ENCODE data around the gene GLIPR2.

Gene GLIPR2

DNA sequence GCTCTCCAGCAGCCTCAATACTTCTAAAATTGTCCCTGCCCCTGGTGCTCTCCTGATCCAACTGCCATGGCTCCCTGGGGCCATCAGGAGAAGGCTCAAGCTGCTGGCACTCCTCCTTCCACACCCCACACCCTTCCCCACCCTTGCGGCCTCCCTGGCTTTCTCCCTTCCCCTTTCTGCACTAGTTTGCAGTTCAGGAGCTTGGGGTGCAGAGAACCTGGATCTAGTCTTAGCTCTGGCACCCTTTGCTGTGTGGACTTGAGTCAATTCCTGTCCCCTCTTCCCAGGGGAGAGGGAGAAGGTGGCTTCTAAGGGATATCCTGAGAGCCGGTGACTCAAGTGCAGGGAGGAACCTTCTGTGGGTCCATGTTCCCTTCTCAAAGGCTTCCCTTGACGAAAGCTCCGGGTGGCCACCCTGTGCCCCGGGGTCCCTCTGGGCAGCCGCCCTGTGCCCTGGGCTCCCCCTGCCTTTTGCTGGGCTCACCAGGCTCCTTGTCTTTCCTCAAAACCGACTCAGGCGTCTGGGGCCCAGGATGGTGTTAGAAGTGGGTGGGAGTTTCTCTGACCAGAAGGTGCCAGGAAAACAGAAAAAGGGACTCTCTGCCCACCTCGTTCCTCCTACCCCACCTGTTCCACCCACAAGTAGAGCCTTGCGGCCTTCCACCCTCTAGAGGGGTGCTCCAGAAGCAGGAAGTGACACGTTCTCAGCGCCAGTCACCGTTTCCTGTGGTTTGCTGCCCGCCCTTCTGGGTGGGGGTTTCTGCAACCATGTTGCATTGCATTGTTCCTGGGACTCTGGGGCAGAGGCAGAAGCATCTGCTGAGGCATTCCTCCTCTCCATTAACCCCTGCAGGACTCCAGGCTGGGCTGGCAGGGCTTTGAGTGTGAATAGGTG is 15.0 kb downstream of the GLIPR2 start:
- Histone ChIP-seq H2BK5ac (ENCODE audit: low read depth, low read length, poor library complexity, severe bottlenecking) (no peak overlapping the region), H3K4me1 (ENCODE audit: control insufficient read depth, insufficient read depth, low read depth, low read length) (peaks cover 36% of the 10 kb centered on the region), H2BK15ac (ENCODE audit: low read depth, poor library complexity, severe bottlenecking) (peak overlapping the region; percentile 31), H3K27me3 (ENCODE audit: control insufficient read depth in 1 of 2, insufficient read depth in 1 of 2, low read length in 2 of 2) (no peaks in the 10 kb centered on the region), H3K9me3 (ENCODE audit: control insufficient read depth, low read length) (peaks cover 3% of the 10 kb centered on the region), H3K14ac (ENCODE audit: low read length in 2 of 2) (peak overlapping the region in 1 of 2 experiments; percentile 9), H4K91ac (ENCODE audit: low read length) (peak overlapping the region; percentile 22), H3K4me3 (ENCODE audit: insufficient read depth in 1 of 2, low read depth in 1 of 2, low read length in 2 of 2) (no peak overlapping the region), H2AFZ (ENCODE audit: low read depth, low read length) (peak overlapping the region; percentile 62), H3K4ac (ENCODE audit: low read depth in 1 of 2, low read length in 2 of 2) (peak overlapping the region; percentile 71 to 84), H2BK12ac (ENCODE audit: low read length in 2 of 2) (peak overlapping the region; percentile 79 to 96), H3K79me1 (replicated peaks; ENCODE audit: low read length, poor library complexity, severe bottlenecking) (peaks cover 2% of the 10 kb centered on the region), H3K27ac (ENCODE audit: low read length, poor library complexity, severe bottlenecking) (peak overlapping the region; percentile 8), H3K4me2 (ENCODE audit: low read length, poor library complexity, severe bottlenecking) (no peak overlapping the region), H3K9ac (ENCODE audit: low read length) (no peak overlapping the region), H3K23ac (ENCODE audit: low read length in 2 of 2) (peak overlapping the region in 1 of 2 experiments; percentile 15), H3K36me3 (ENCODE audit: control insufficient read depth in 1 of 2, insufficient read depth in 2 of 2, low read depth in 1 of 2, low read length in 2 of 2) (peaks cover 8 to 28% of the 10 kb centered on the region in 2 experiments), H2AK5ac (ENCODE audit: low read length, severe bottlenecking) (peak overlapping the region; percentile 78), H3K18ac (ENCODE audit: low read depth in 1 of 2, low read length in 2 of 2) (peak overlapping the region; percentile 76 to 86), H4K8ac (ENCODE audit: low read length) (peak overlapping the region; percentile 93), H2BK120ac (ENCODE audit: low read depth, low read length) (peak overlapping the region; percentile 69)
- WGBS: 47% methylated on average over 12 of the region's 14 CpGs
- DNase-seq: peak; percentile 87

DNA sequence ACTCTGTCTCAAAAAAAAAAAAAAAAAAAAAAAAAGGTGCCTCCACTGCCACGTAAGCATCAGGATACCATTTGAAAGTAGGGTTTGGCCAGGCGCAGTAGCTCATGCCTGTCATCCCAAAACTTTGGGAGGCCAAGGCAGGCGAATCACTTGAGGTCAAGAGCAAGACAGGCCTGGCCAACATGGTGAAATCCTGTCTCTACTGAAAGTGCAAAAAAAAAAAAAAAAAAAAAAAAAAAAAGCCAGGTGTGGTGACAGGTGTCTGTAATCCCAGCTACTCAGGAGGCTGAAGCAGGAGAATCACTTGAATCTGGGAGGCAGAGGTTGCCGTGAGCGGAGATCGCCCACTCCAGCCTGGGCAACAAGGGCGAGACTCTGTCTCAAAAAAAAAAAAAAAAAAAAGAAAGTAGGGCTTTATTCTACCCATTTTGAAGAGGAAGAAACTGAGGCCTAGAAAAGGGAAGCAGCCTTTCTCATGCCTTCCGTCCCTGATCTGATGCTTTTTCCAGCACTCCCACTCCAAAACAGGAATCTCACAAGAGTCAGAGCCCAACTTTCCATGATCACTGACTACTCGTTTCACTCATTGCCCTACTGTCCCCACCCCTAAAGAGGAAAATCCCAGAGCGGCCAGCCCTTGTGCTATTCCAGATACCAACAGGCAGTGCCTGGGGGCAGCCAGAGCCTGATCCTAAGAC is 16.4 kb downstream of the GLIPR2 start:
- Histone ChIP-seq H2AK5ac (ENCODE audit: low read length, severe bottlenecking) (peak overlapping the region; percentile 1), H2AFZ (ENCODE audit: low read depth, low read length) (no peak overlapping the region), H4K8ac (ENCODE audit: low read length) (no peak overlapping the region), H3K79me1 (replicated peaks; ENCODE audit: low read length, poor library complexity, severe bottlenecking) (peaks cover 2% of the 10 kb centered on the region), H3K4me1 (ENCODE audit: control insufficient read depth, insufficient read depth, low read depth, low read length) (peaks cover 32% of the 10 kb centered on the region), H3K14ac (ENCODE audit: low read length in 2 of 2) (no peak overlapping the region), H3K4me3 (ENCODE audit: insufficient read depth in 1 of 2, low read depth in 1 of 2, low read length in 2 of 2) (no peak overlapping the region), H2BK120ac (ENCODE audit: low read depth, low read length) (no peak overlapping the region), H2BK5ac (ENCODE audit: low read depth, low read length, poor library complexity, severe bottlenecking) (no peak overlapping the region), H3K9me3 (ENCODE audit: control insufficient read depth, low read length) (peaks cover 3% of the 10 kb centered on the region), H3K4me2 (ENCODE audit: low read length, poor library complexity, severe bottlenecking) (no peak overlapping the region), H3K27ac (ENCODE audit: low read length, poor library complexity, severe bottlenecking) (no peak overlapping the region), H2BK15ac (ENCODE audit: low read depth, poor library complexity, severe bottlenecking) (no peak overlapping the region), H3K23ac (ENCODE audit: low read length in 2 of 2) (no peak overlapping the region), H3K18ac (ENCODE audit: low read depth in 1 of 2, low read length in 2 of 2) (peak overlapping the region in 1 of 2 experiments; percentile 0), H2BK12ac (ENCODE audit: low read length in 2 of 2) (peak overlapping the region; percentile 0 to 8), H3K4ac (ENCODE audit: low read depth in 1 of 2, low read length in 2 of 2) (peak overlapping the region in 1 of 2 experiments; percentile 35), H3K27me3 (ENCODE audit: control insufficient read depth in 1 of 2, insufficient read depth in 1 of 2, low read length in 2 of 2) (no peaks in the 10 kb centered on the region), H3K36me3 (ENCODE audit: control insufficient read depth in 1 of 2, insufficient read depth in 2 of 2, low read depth in 1 of 2, low read length in 2 of 2) (peaks cover 10 to 25% of the 10 kb centered on the region in 2 experiments), H4K91ac (ENCODE audit: low read length) (no peak overlapping the region), H3K9ac (ENCODE audit: low read length) (no peak overlapping the region)
- peak; percentile 38 for DNase-seq
- WGBS: 96% methylated on average over 8 of the region's 10 CpGs

DNA sequence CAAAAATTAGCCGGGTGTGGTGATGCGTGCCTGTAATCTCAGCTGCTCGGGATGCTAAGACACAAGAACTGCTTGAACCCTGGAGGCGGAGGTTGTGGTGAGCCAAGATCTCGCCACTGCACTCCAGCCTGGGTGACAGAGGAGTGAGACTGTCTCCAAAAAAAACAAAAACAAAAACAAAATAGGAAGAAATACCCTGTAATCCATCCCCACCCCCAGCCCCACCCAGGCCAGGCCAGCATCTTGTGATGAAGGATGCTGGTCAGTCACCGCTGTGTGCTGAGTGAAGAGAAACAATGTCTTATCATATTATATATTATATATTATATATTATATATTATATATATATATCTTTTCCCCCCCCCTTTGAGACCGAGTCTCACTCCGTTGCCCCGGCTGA is 17.2 kb downstream of the GLIPR2 start:
- H3K23ac ChIP-seq (ENCODE audit: low read length in 2 of 2): no peak overlapping the region
- no peak overlapping the region for H2AFZ ChIP-seq (ENCODE audit: low read depth, low read length)
- no peak overlapping the region for H4K8ac ChIP-seq (ENCODE audit: low read length)
- H3K27ac ChIP-seq (ENCODE audit: low read length, poor library complexity, severe bottlenecking): peak overlapping the region; percentile 44
- H3K27me3 ChIP-seq (ENCODE audit: control insufficient read depth in 1 of 2, insufficient read depth in 1 of 2, low read length in 2 of 2): no peaks in the 10 kb centered on the region
- H3K18ac ChIP-seq (ENCODE audit: low read depth in 1 of 2, low read length in 2 of 2): no peak overlapping the region
- no peak overlapping the region for H3K4ac ChIP-seq (ENCODE audit: low read depth in 1 of 2, low read length in 2 of 2)
- no peak overlapping the region for H2BK120ac ChIP-seq (ENCODE audit: low read depth, low read length)
- H3K4me2 ChIP-seq (ENCODE audit: low read length, poor library complexity, severe bottlenecking): no peak overlapping the region
- DNase-seq: no peak
- no peak overlapping the region for H2BK5ac ChIP-seq (ENCODE audit: low read depth, low read length, poor library complexity, severe bottlenecking)
- H3K4me3 ChIP-seq (ENCODE audit: insufficient read depth in 1 of 2, low read depth in 1 of 2, low read length in 2 of 2): no peak overlapping the region
- peak overlapping the region; percentile 86 for H3K9ac ChIP-seq (ENCODE audit: low read length)
- peaks cover 10 to 23% of the 10 kb centered on the region in 2 experiments for H3K36me3 ChIP-seq (ENCODE audit: control insufficient read depth in 1 of 2, insufficient read depth in 2 of 2, low read depth in 1 of 2, low read length in 2 of 2)
- no peak overlapping the region for H2BK12ac ChIP-seq (ENCODE audit: low read length in 2 of 2)
- peak overlapping the region; percentile 33 for H2BK15ac ChIP-seq (ENCODE audit: low read depth, poor library complexity, severe bottlenecking)
- no peak overlapping the region for H2AK5ac ChIP-seq (ENCODE audit: low read length, severe bottlenecking)
- H3K79me1 ChIP-seq (replicated peaks; ENCODE audit: low read length, poor library complexity, severe bottlenecking): peaks cover 2% of the 10 kb centered on the region
- peaks cover 27% of the 10 kb centered on the region for H3K4me1 ChIP-seq (ENCODE audit: control insufficient read depth, insufficient read depth, low read depth, low read length)
- no peak overlapping the region for H4K91ac ChIP-seq (ENCODE audit: low read length)
- H3K14ac ChIP-seq (ENCODE audit: low read length in 2 of 2): no peak overlapping the region
- WGBS: 73% methylated on average over 4 of the region's 9 CpGs
- H3K9me3 ChIP-seq (ENCODE audit: control insufficient read depth, low read length): peaks cover 3% of the 10 kb centered on the region
